Gastroesophageal sphincter (tissue), 3 donors: ENCODE measurements around the gene LSS.

Source experiments
- CTCF ChIP-seq, 4 experiments: fragments of 200-600 bp in 2 of 4; fragments of 450-650 bp in 2 of 4; sonication (generic) in 1 of 4; IDR thresholded peaks; one replicate each; pipeline ENCODE4 v1.5.1; 2017 to 2019; ENCODE audit warnings: antibody characterized with exemption in 4 of 4, mild to moderate bottlenecking in 2 of 4, moderate library complexity in 2 of 4
- EP300 ChIP-seq: sonication (generic); formaldehyde crosslinking; IDR thresholded peaks from one replicate; pipeline ENCODE4 v1.6.1; 2017; ENCODE audit warnings: antibody characterized with exemption, mild to moderate bottlenecking
- POLR2AphosphoS5 ChIP-seq: sonication (generic); formaldehyde crosslinking; IDR thresholded peaks from one replicate; pipeline ENCODE4 v1.6.1; 2017; ENCODE audit warnings: antibody characterized with exemption

GRCh38 chr21:46229923-46230260, 1.3 kb upstream of the LSS start:
- TF ChIP-seq CTCF (IDR thresholded peaks at IDR 0.05) (no peak), POLR2AphosphoS5 (no peak), EP300 (no peak)
